GM12873 (cell line): ENCODE data around the gene CASD1.

Experiments
- CTCF ChIP-seq: IDR thresholded peaks from 2 replicates; pipeline ENCODE4 v1.5.1; 2012; ENCODE audit warnings: low read depth, mild to moderate bottlenecking, moderate library complexity, low read length, control low read depth; ENCODE audit not compliant: insufficient read depth; ENCODE audit errors: missing control alignments

The CASD1 gene

GRCh38 chr7:94481279-94481678, 28.3 kb upstream of the CASD1 start:
- TF ChIP-seq CTCF: no peak

- TF ChIP-seq CTCF: no peak
Observed at GRCh38 chr7:94482796-94483195, 26.8 kb upstream of the CASD1 start.

- TF ChIP-seq CTCF: no peak
Observed at GRCh38 chr7:94483843-94484242, 25.8 kb upstream of the CASD1 start.

GRCh38 chr7:94486216-94486615, 23.4 kb upstream of the CASD1 start:
- no peak for TF ChIP-seq CTCF

- no peak for TF ChIP-seq CTCF
Observed at GRCh38 chr7:94491410-94491809, 18.2 kb upstream of the CASD1 start.

- TF ChIP-seq CTCF: no peak
Observed at GRCh38 chr7:94492601-94493000, 17.0 kb upstream of the CASD1 start.

- TF ChIP-seq CTCF: no peak
Observed at GRCh38 chr7:94497874-94498670, 11.5 kb upstream of the CASD1 start.
